GM12878 (cell line): ENCODE data around the gene DMD. TPM values are rescaled to one million over a fixed set of nuclear protein-coding genes. Genes with fewer than 3 reads are reported as not detected.

Source experiments
- ATAC-seq: fragments of 200-7000 bp; cut with Tn5 transposase; 3 replicates; pipeline ENCODE4 v1.9.1; 2020; ENCODE audit warnings: mild to moderate bottlenecking, moderate library complexity
- BruUV-seq: library from RNA; stranded (reverse); fragments of 400-500 nt; replicated peaks from 2 replicates; lab custom pipeline; 2021; lab: Mats Ljungman, UMichigan
- CTCF ChIA-PET: fragments of 300-600 bp; sonication (Branson Sonifier 250); formaldehyde crosslinking; extraction: SDS; loops from one replicate; lab custom pipeline; 2021; ENCODE audit warnings: inconsistent platforms; lab: Yijun Ruan, JAX
- POLR2A ChIA-PET: fragments of 350-600 bp; formaldehyde crosslinking; extraction: SDS; loops from one replicate; lab custom pipeline; 2021; ENCODE audit warnings: inconsistent platforms; lab: Charles Lee
- RAD21 ChIA-PET: fragments of 300-600 bp; sonication (Branson Sonifier 250); formaldehyde crosslinking; loops from one replicate; lab custom pipeline; 2023; ENCODE audit warnings: antibody characterized with exemption; ENCODE audit not compliant: unreplicated experiment; lab: Charles Lee
- SMC1A ChIA-PET: fragments of 300-600 bp; sonication (Branson Sonifier 250); formaldehyde crosslinking; loops from one replicate; lab custom pipeline; 2023; ENCODE audit not compliant: unreplicated experiment, uncharacterized antibody; lab: Charles Lee
- DNase-seq: peaks from one replicate; pipeline ENCODE4 v3.0.0-alpha.2; 2011; ENCODE audit warnings: low read depth, low spot score
- FAIRE-seq: peaks from 3 replicates; lab custom pipeline; 2011; peaks lifted over from hg19 to GRCh38; lab: Jason Lieb, UNC
- H2AFZ ChIP-seq: 2 replicates; pipeline ENCODE4 v1.6.0; 2011; ENCODE audit warnings: low read depth, low read length, control low read depth; ENCODE audit not compliant: control insufficient read depth
- H3K27ac ChIP-seq: 2 replicates; pipeline ENCODE4 v1.5.1; 2011; ENCODE audit warnings: control low read depth; ENCODE audit not compliant: control insufficient read depth, insufficient read depth
- H3K27me3 ChIP-seq, 2 experiments: replicated peaks in 1 of 2; 2 replicates each; pipeline versions ENCODE4 v1.6.0 to v1.6.1; 2011; ENCODE audit warnings: low read length in 1 of 2; ENCODE audit not compliant: control insufficient read depth in 2 of 2, insufficient read depth in 2 of 2
- H3K36me3 ChIP-seq, 2 experiments: 2 replicates each; pipeline ENCODE4 v1.5.1; 2011; ENCODE audit warnings: low read length in 1 of 2; ENCODE audit not compliant: control insufficient read depth in 2 of 2, insufficient read depth in 2 of 2
- H3K4me1 ChIP-seq: 2 replicates; pipeline ENCODE4 v1.6.1; 2011; ENCODE audit warnings: mild to moderate bottlenecking, low read length, moderate library complexity, mixed read lengths; ENCODE audit not compliant: control insufficient read depth, insufficient read depth
- H3K4me2 ChIP-seq: 2 replicates; pipeline ENCODE4 v1.6.0; 2011; ENCODE audit warnings: control low read depth; ENCODE audit not compliant: control insufficient read depth, insufficient read depth
- H3K4me3 ChIP-seq: fragments of 200-600 bp; sonication (generic); 2 replicates; pipeline ENCODE4 v1.5.1; 2016
- H3K79me2 ChIP-seq: 2 replicates; pipeline ENCODE4 v1.6.0; 2011; ENCODE audit warnings: low read length; ENCODE audit not compliant: control insufficient read depth, insufficient read depth
- H3K9ac ChIP-seq: 2 replicates; pipeline ENCODE4 v1.8.0; 2011; ENCODE audit warnings: low read length, control low read depth, mixed read lengths; ENCODE audit not compliant: control insufficient read depth, insufficient read depth
- H3K9me3 ChIP-seq: replicated peaks from 3 replicates; pipeline ENCODE4 v1.5.1; 2011; ENCODE audit warnings: mild to moderate bottlenecking, low read length; ENCODE audit not compliant: control insufficient read depth, insufficient read depth
- H4K20me1 ChIP-seq: 2 replicates; pipeline ENCODE4 v1.6.0; 2011; ENCODE audit not compliant: control insufficient read depth, insufficient read depth
- BACH1 ChIP-seq: fragments of 450-650 bp; IDR thresholded peaks from 2 replicates; pipeline ENCODE4 v1.6.1; 2017; ENCODE audit warnings: mild to moderate bottlenecking, borderline replicate concordance
- BMI1 ChIP-seq: fragments of 450-650 bp; IDR thresholded peaks from 2 replicates; pipeline ENCODE4 v1.6.1; 2016; ENCODE audit warnings: mild to moderate bottlenecking, moderate library complexity, borderline replicate concordance
- FOXM1 ChIP-seq: IDR thresholded peaks from 2 replicates; pipeline ENCODE4 v1.6.1; 2012; ENCODE audit warnings: low read depth, mild to moderate bottlenecking, inconsistent platforms, low read length, moderate library complexity
- JUNB ChIP-seq: IDR thresholded peaks from 2 replicates; pipeline ENCODE4 v1.6.1; 2016; ENCODE audit warnings: antibody characterized with exemption, mild to moderate bottlenecking
- MEF2B ChIP-seq: fragments of 450-650 bp; IDR thresholded peaks from 2 replicates; pipeline ENCODE4 v1.6.1; 2018; ENCODE audit warnings: mild to moderate bottlenecking, moderate library complexity; ENCODE audit not compliant: partially characterized antibody, poor library complexity, severe bottlenecking
- NR2F1 ChIP-seq: fragments of 450-650 bp; conservative IDR thresholded peaks from 2 replicates; pipeline ENCODE4 v1.6.1; 2017; ENCODE audit warnings: mild to moderate bottlenecking
- PAX8 ChIP-seq: fragments of 450-650 bp; IDR thresholded peaks from 2 replicates; pipeline ENCODE4 v1.6.1; 2017; ENCODE audit warnings: mild to moderate bottlenecking, moderate library complexity
- ZNF384 ChIP-seq: IDR thresholded peaks from 2 replicates; pipeline ENCODE4 v1.6.1; 2012; ENCODE audit warnings: low read depth, mild to moderate bottlenecking, low read length, improper control_type of control experiment, borderline replicate concordance
- WGBS: methylation state at CpG from one replicate; pipeline ENCODE4 v1.1.6; 2016; ENCODE audit warnings: low lambda C conversion rate; ENCODE audit not compliant: insufficient replicate concordance, insufficient coverage; ENCODE audit errors: missing lambda C conversion rate; 5-methylcytosine and 5-hydroxymethylcytosine counted together
- in situ Hi-C: fragments of 300-500 bp; cut with MboI; formaldehyde crosslinking; loops from 9 replicates; pipeline ENCODE4 v1.14.3; 2018; ENCODE audit warnings: mixed read lengths
- intact Hi-C: fragments of 100-400 bp; cut with micrococcal nuclease; formaldehyde crosslinking; loops from one replicate; pipeline ENCODE4 v1.14.2; 2022; ENCODE audit not compliant: unreplicated experiment
- polyA plus RNA-seq, 11 experiments: library from polyadenylated mRNA; depleted of rRNA in 4 of 11; unstranded in 6 of 11; stranded (reverse) in 5 of 11; fragments of >200 nt; fragmentation: Nextera tagmentation in 4 of 11; fragmentation: Illumina TruSeq in 1 of 11; extraction: Ambion mirVana in 4 of 11; extraction: Trizol in 1 of 11; gene quantifications; 1 replicate in 1 of 11; 2 replicates in 10 of 11; pipeline versions ENCODE4 v1.2.1 to v1.2.3, GENCODE V29; 2011 to 2016; ENCODE audit warnings: inconsistent platforms in 2 of 11, missing spikeins in 2 of 11, low read depth in 1 of 11
- total RNA-seq, 4 experiments: library from RNA; depleted of rRNA in 3 of 4; stranded (reverse); fragments of >200 nt in 3 of 4; fragmentation: Illumina TruSeq in 1 of 4; extraction: Trizol in 1 of 4; gene quantifications; 2 replicates each; pipeline versions ENCODE4 v1.2.1 to v1.2.3, GENCODE V29; 2013 to 2021
- TF ChIP-seq, protein P1 (sequence below): IDR thresholded peaks from 2 replicates; pipeline ENCODE4 v1.6.1; 2012; ENCODE audit warnings: low read depth, low read length, improper control_type of control experiment
- TF ChIP-seq, protein P2 (sequence below): fragments of 450-650 bp; formaldehyde crosslinking; IDR thresholded peaks from 2 replicates; pipeline ENCODE4 v1.5.0; 2022; ENCODE audit warnings: mild to moderate bottlenecking, missing genetic modification characterization
- TF ChIP-seq, protein P3 (sequence below): IDR thresholded peaks from 2 replicates; pipeline ENCODE4 v1.6.1; 2012; ENCODE audit warnings: low read length, inconsistent platforms

DMD gene
- total and polyA plus RNA-seq, 10 of the 15 experiments (the other 5 are each of a cell fraction or from before 2014, with no cell fraction given): 1.4 to 24.3 (median 4.3) TPM

DNA sequence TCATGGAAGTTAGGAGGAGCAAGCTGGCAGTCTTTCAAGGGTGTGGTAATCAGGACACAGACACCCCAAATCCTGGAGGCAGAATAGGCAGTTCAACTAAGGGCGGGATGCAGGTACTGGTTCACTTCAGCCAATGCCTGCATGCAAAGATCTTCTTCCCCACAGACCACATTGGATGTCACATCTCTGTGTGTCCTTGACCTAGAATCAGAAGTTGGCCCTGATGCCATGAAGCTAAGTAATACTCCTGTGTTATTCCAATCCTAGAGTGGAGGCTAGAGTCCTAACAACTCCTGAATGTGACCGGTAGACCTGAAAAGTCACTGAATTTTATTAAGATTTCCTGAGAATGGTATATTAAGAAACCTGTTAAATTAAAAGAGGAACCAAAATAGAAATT lies 165.5 kb downstream of the DMD start:
- no peak overlapping the region for H2AFZ ChIP-seq
- no peaks in the 10 kb centered on the region for H3K79me2 ChIP-seq
- ChIA-PET RAD21 (no interaction called here), POLR2A (no interaction called here), CTCF (no interaction called here), SMC1A (no interaction called here)
- no peaks in the 10 kb centered on the region for H3K36me3 ChIP-seq
- FAIRE-seq (no peak), DNase-seq (no peak), ATAC-seq (no peak)
- no peak overlapping the region for H3K4me2 ChIP-seq
- no peak overlapping the region for H3K9ac ChIP-seq
- TF ChIP-seq ZNF384 (no peak), MEF2B (no peak)
- no peaks in the 10 kb centered on the region for H3K4me1 ChIP-seq
- 53% methylated on average over 2 of the region's 2 CpGs for WGBS
- no TSS peak for BruUV-seq
- H3K27ac ChIP-seq: no peak overlapping the region
- no peaks in the 10 kb centered on the region for H4K20me1 ChIP-seq
- no peak overlapping the region for H3K4me3 ChIP-seq
- intact Hi-C loops (no loop called here), in situ Hi-C loops (no loop called here)
- no peaks in the 10 kb centered on the region for H3K27me3 ChIP-seq
- no peaks in the 10 kb centered on the region for H3K9me3 ChIP-seq

DNA sequence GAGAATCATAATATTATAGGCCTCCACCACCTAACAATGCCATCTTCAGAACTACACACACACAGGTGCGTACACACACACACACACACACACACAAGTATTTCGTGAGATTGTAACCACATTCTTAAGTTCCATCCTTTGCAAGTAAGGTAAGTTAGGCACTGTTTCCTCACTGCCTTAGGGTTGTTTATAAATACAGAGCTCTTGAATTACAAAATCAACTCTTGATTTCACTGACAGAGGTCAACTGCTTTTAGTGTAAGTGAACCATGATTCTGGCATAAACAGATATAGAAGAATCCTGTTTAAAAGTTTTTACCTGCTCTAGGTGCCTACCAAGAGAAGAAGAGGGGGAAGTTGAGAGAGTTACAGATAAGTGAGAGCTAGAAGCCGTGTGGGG lies 166.1 kb downstream of the DMD start:
- no peak for ATAC-seq
- intact Hi-C loops (no loop called here), in situ Hi-C loops (no loop called here)
- POLR2A ChIA-PET: no interaction called here
- H3K4me2 ChIP-seq: no peak overlapping the region
- CTCF ChIA-PET: interaction anchor here (0.6 kb wide), 1 partner anchor 13 kb away, joined by 4 read pairs; no protein-coding TSS in a partner anchor
- FAIRE-seq: no peak
- no peaks in the 10 kb centered on the region for H3K79me2 ChIP-seq
- no peak overlapping the region for H2AFZ ChIP-seq
- H3K9me3 ChIP-seq: no peaks in the 10 kb centered on the region
- H3K36me3 ChIP-seq: no peaks in the 10 kb centered on the region
- H3K9ac ChIP-seq: no peak overlapping the region
- BruUV-seq: no TSS peak
- no peak for DNase-seq
- no peaks in the 10 kb centered on the region for H4K20me1 ChIP-seq
- H3K27ac ChIP-seq: no peak overlapping the region
- SMC1A ChIA-PET: interaction anchor here (0.9 kb wide), 1 partner anchor 10 kb away, joined by 3 read pairs; no protein-coding TSS in a partner anchor
- 5% methylated on average over 3 of the region's 3 CpGs for WGBS
- no peaks in the 10 kb centered on the region for H3K4me1 ChIP-seq
- no peak overlapping the region for H3K4me3 ChIP-seq
- RAD21 ChIA-PET: no interaction called here
- H3K27me3 ChIP-seq: no peaks in the 10 kb centered on the region
- TF ChIP-seq, protein P1, sequence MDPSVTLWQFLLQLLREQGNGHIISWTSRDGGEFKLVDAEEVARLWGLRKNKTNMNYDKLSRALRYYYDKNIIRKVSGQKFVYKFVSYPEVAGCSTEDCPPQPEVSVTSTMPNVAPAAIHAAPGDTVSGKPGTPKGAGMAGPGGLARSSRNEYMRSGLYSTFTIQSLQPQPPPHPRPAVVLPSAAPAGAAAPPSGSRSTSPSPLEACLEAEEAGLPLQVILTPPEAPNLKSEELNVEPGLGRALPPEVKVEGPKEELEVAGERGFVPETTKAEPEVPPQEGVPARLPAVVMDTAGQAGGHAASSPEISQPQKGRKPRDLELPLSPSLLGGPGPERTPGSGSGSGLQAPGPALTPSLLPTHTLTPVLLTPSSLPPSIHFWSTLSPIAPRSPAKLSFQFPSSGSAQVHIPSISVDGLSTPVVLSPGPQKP: no peak
- no peak for TF ChIP-seq NR2F1
- no peak for TF ChIP-seq BMI1
- TF ChIP-seq, protein P2, sequence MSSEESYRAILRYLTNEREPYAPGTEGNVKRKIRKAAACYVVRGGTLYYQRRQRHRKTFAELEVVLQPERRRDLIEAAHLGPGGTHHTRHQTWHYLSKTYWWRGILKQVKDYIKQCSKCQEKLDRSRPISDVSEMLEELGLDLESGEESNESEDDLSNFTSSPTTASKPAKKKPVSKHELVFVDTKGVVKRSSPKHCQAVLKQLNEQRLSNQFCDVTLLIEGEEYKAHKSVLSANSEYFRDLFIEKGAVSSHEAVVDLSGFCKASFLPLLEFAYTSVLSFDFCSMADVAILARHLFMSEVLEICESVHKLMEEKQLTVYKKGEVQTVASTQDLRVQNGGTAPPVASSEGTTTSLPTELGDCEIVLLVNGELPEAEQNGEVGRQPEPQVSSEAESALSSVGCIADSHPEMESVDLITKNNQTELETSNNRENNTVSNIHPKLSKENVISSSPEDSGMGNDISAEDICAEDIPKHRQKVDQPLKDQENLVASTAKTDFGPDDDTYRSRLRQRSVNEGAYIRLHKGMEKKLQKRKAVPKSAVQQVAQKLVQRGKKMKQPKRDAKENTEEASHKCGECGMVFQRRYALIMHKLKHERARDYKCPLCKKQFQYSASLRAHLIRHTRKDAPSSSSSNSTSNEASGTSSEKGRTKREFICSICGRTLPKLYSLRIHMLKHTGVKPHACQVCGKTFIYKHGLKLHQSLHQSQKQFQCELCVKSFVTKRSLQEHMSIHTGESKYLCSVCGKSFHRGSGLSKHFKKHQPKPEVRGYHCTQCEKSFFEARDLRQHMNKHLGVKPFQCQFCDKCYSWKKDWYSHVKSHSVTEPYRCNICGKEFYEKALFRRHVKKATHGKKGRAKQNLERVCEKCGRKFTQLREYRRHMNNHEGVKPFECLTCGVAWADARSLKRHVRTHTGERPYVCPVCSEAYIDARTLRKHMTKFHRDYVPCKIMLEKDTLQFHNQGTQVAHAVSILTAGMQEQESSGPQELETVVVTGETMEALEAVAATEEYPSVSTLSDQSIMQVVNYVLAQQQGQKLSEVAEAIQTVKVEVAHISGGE (CRISPR knock-in tag): no peak
- TF ChIP-seq, protein P3, sequence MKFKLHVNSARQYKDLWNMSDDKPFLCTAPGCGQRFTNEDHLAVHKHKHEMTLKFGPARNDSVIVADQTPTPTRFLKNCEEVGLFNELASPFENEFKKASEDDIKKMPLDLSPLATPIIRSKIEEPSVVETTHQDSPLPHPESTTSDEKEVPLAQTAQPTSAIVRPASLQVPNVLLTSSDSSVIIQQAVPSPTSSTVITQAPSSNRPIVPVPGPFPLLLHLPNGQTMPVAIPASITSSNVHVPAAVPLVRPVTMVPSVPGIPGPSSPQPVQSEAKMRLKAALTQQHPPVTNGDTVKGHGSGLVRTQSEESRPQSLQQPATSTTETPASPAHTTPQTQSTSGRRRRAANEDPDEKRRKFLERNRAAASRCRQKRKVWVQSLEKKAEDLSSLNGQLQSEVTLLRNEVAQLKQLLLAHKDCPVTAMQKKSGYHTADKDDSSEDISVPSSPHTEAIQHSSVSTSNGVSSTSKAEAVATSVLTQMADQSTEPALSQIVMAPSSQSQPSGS: no peak
- no peak for TF ChIP-seq PAX8
- TF ChIP-seq BACH1: no peak
- no peak for TF ChIP-seq FOXM1
- TF ChIP-seq JUNB: no peak
